ENCODE results near the gene CYP21A2. TPM values are rescaled to one million over a fixed set of nuclear protein-coding genes. Genes with fewer than 3 reads are reported as not detected.
"Not testable (repeated sequence)": the region's sequence is repeated elsewhere in the genome, so short reads cannot be mapped to it uniquely, and the experiment has no call there.

Gene CYP21A2
- polyA plus RNA-seq, 1 donor (not counting 4 experiments of a cell fraction or from before 2014, with no cell fraction given), result 0.04 TPM

- H3K9ac ChIP-seq (ENCODE audit: control insufficient read depth, extremely low read depth, insufficient read depth, low read length); H3K4me2 ChIP-seq (ENCODE audit: control insufficient read depth, extremely low read depth, insufficient read depth, low read depth, low read length); H3K9me1 ChIP-seq (ENCODE audit: control insufficient read depth, extremely low read depth, insufficient read depth, low read length); H3K36me3 ChIP-seq (ENCODE audit: control insufficient read depth in 2 of 2, extremely low read depth in 1 of 2, insufficient read depth in 2 of 2, low read length in 2 of 2); H3K9me3 ChIP-seq (ENCODE audit: control insufficient read depth, low read depth, low read length); FAIRE-seq; H4K20me1 ChIP-seq (ENCODE audit: control insufficient read depth, extremely low read depth, insufficient read depth, low read length); H3K4me1 ChIP-seq (ENCODE audit: control insufficient read depth, extremely low read depth, insufficient read depth, low read length); H3K27ac ChIP-seq (ENCODE audit: control insufficient read depth, insufficient read depth, low read length); dilution Hi-C loops (cut with MboI; ENCODE audit: extremely low pct_ligation_motif_present, low sequenced_read_pairs); H2AFZ ChIP-seq (ENCODE audit: control insufficient read depth, low read length); H3K79me2 ChIP-seq (ENCODE audit: control insufficient read depth, insufficient read depth, low read length); DNase-seq (ENCODE audit: low read depth, low spot score); H3K27me3 ChIP-seq (ENCODE audit: control insufficient read depth, extremely low read depth, insufficient read depth, low read length); H3K4me3 ChIP-seq (ENCODE audit: control insufficient read depth in 2 of 3, extremely low read depth in 1 of 3, insufficient read depth in 2 of 3, low read depth in 1 of 3, low read length in 3 of 3): not testable (repeated sequence)
Observed at GRCh38 chr6:32005991-32006529, 32.2 kb upstream of the CYP21A2 start.

- DNase-seq (ENCODE audit: low read depth, low spot score); dilution Hi-C loops (cut with MboI; ENCODE audit: extremely low pct_ligation_motif_present, low sequenced_read_pairs); FAIRE-seq; H4K20me1 ChIP-seq (ENCODE audit: control insufficient read depth, extremely low read depth, insufficient read depth, low read length); H3K4me1 ChIP-seq (ENCODE audit: control insufficient read depth, extremely low read depth, insufficient read depth, low read length); H3K4me2 ChIP-seq (ENCODE audit: control insufficient read depth, extremely low read depth, insufficient read depth, low read depth, low read length); H2AFZ ChIP-seq (ENCODE audit: control insufficient read depth, low read length); H3K9me1 ChIP-seq (ENCODE audit: control insufficient read depth, extremely low read depth, insufficient read depth, low read length); H3K9me3 ChIP-seq (ENCODE audit: control insufficient read depth, low read depth, low read length); H3K36me3 ChIP-seq (ENCODE audit: control insufficient read depth in 2 of 2, extremely low read depth in 1 of 2, insufficient read depth in 2 of 2, low read length in 2 of 2); H3K79me2 ChIP-seq (ENCODE audit: control insufficient read depth, insufficient read depth, low read length); H3K4me3 ChIP-seq (ENCODE audit: control insufficient read depth in 2 of 3, extremely low read depth in 1 of 3, insufficient read depth in 2 of 3, low read depth in 1 of 3, low read length in 3 of 3); H3K27ac ChIP-seq (ENCODE audit: control insufficient read depth, insufficient read depth, low read length); H3K27me3 ChIP-seq (ENCODE audit: control insufficient read depth, extremely low read depth, insufficient read depth, low read length); H3K9ac ChIP-seq (ENCODE audit: control insufficient read depth, extremely low read depth, insufficient read depth, low read length): not testable (repeated sequence)
Observed at GRCh38 chr6:32007086-32007485, 31.1 kb upstream of the CYP21A2 start.

GRCh38 chr6:32008037-32008436 lies 30.2 kb upstream of the CYP21A2 start:
- H3K79me2 ChIP-seq (ENCODE audit: control insufficient read depth, insufficient read depth, low read length); dilution Hi-C loops (cut with MboI; ENCODE audit: extremely low pct_ligation_motif_present, low sequenced_read_pairs): not testable (repeated sequence)

GRCh38 chr6:32008616-32009015 lies 29.6 kb upstream of the CYP21A2 start:
- dilution Hi-C loops (cut with MboI; ENCODE audit: extremely low pct_ligation_motif_present, low sequenced_read_pairs), result not testable (repeated sequence)

More at GRCh38 chr6:32008037-32008436, 30.2 kb upstream of the CYP21A2 start:
- not testable (repeated sequence) for H3K4me3 ChIP-seq (ENCODE audit: control insufficient read depth in 2 of 3, extremely low read depth in 1 of 3, insufficient read depth in 2 of 3, low read depth in 1 of 3, low read length in 3 of 3); H3K9me3 ChIP-seq (ENCODE audit: control insufficient read depth, low read depth, low read length); H3K36me3 ChIP-seq (ENCODE audit: control insufficient read depth in 2 of 2, extremely low read depth in 1 of 2, insufficient read depth in 2 of 2, low read length in 2 of 2); H2AFZ ChIP-seq (ENCODE audit: control insufficient read depth, low read length); H3K4me2 ChIP-seq (ENCODE audit: control insufficient read depth, extremely low read depth, insufficient read depth, low read depth, low read length); H3K27me3 ChIP-seq (ENCODE audit: control insufficient read depth, extremely low read depth, insufficient read depth, low read length); H4K20me1 ChIP-seq (ENCODE audit: control insufficient read depth, extremely low read depth, insufficient read depth, low read length); H3K4me1 ChIP-seq (ENCODE audit: control insufficient read depth, extremely low read depth, insufficient read depth, low read length); DNase-seq (ENCODE audit: low read depth, low spot score); H3K27ac ChIP-seq (ENCODE audit: control insufficient read depth, insufficient read depth, low read length); FAIRE-seq; H3K9ac ChIP-seq (ENCODE audit: control insufficient read depth, extremely low read depth, insufficient read depth, low read length); H3K9me1 ChIP-seq (ENCODE audit: control insufficient read depth, extremely low read depth, insufficient read depth, low read length)

GRCh38 chr6:32009537-32009936 lies 28.7 kb upstream of the CYP21A2 start:
- H3K4me3 ChIP-seq (ENCODE audit: control insufficient read depth in 2 of 3, extremely low read depth in 1 of 3, insufficient read depth in 2 of 3, low read depth in 1 of 3, low read length in 3 of 3); H3K4me1 ChIP-seq (ENCODE audit: control insufficient read depth, extremely low read depth, insufficient read depth, low read length); H3K79me2 ChIP-seq (ENCODE audit: control insufficient read depth, insufficient read depth, low read length); H3K9ac ChIP-seq (ENCODE audit: control insufficient read depth, extremely low read depth, insufficient read depth, low read length); dilution Hi-C loops (cut with MboI; ENCODE audit: extremely low pct_ligation_motif_present, low sequenced_read_pairs); H3K36me3 ChIP-seq (ENCODE audit: control insufficient read depth in 2 of 2, extremely low read depth in 1 of 2, insufficient read depth in 2 of 2, low read length in 2 of 2); H2AFZ ChIP-seq (ENCODE audit: control insufficient read depth, low read length); H3K4me2 ChIP-seq (ENCODE audit: control insufficient read depth, extremely low read depth, insufficient read depth, low read depth, low read length); DNase-seq (ENCODE audit: low read depth, low spot score); FAIRE-seq; H3K9me3 ChIP-seq (ENCODE audit: control insufficient read depth, low read depth, low read length); H4K20me1 ChIP-seq (ENCODE audit: control insufficient read depth, extremely low read depth, insufficient read depth, low read length); H3K27me3 ChIP-seq (ENCODE audit: control insufficient read depth, extremely low read depth, insufficient read depth, low read length); H3K9me1 ChIP-seq (ENCODE audit: control insufficient read depth, extremely low read depth, insufficient read depth, low read length); H3K27ac ChIP-seq (ENCODE audit: control insufficient read depth, insufficient read depth, low read length): not testable (repeated sequence)

More at GRCh38 chr6:32008616-32009015, 29.6 kb upstream of the CYP21A2 start:
- H3K9me3 ChIP-seq (ENCODE audit: control insufficient read depth, low read depth, low read length); H3K27ac ChIP-seq (ENCODE audit: control insufficient read depth, insufficient read depth, low read length); H3K4me3 ChIP-seq (ENCODE audit: control insufficient read depth in 2 of 3, extremely low read depth in 1 of 3, insufficient read depth in 2 of 3, low read depth in 1 of 3, low read length in 3 of 3); H4K20me1 ChIP-seq (ENCODE audit: control insufficient read depth, extremely low read depth, insufficient read depth, low read length); H3K9ac ChIP-seq (ENCODE audit: control insufficient read depth, extremely low read depth, insufficient read depth, low read length); DNase-seq (ENCODE audit: low read depth, low spot score); H3K27me3 ChIP-seq (ENCODE audit: control insufficient read depth, extremely low read depth, insufficient read depth, low read length); H3K36me3 ChIP-seq (ENCODE audit: control insufficient read depth in 2 of 2, extremely low read depth in 1 of 2, insufficient read depth in 2 of 2, low read length in 2 of 2); H3K4me1 ChIP-seq (ENCODE audit: control insufficient read depth, extremely low read depth, insufficient read depth, low read length); H3K4me2 ChIP-seq (ENCODE audit: control insufficient read depth, extremely low read depth, insufficient read depth, low read depth, low read length); FAIRE-seq; H3K9me1 ChIP-seq (ENCODE audit: control insufficient read depth, extremely low read depth, insufficient read depth, low read length); H2AFZ ChIP-seq (ENCODE audit: control insufficient read depth, low read length); H3K79me2 ChIP-seq (ENCODE audit: control insufficient read depth, insufficient read depth, low read length): not testable (repeated sequence)
